ENCODE results near the gene APLF.

GRCh38 chr2:68516051-68516955, 48.9 kb downstream of the APLF start:
- no peak for TF ChIP-seq SIN3A (IDR thresholded peaks at IDR 0.05; ENCODE audit: borderline replicate concordance, insufficient read depth, low read length)
- no peak for TF ChIP-seq TAF1 (IDR thresholded peaks at IDR 0.05; ENCODE audit: borderline replicate concordance, insufficient read depth, low read length)

Measured in PFSK-1 (cell line).